ENCODE measurements around the gene PTPRN2.

DNA sequence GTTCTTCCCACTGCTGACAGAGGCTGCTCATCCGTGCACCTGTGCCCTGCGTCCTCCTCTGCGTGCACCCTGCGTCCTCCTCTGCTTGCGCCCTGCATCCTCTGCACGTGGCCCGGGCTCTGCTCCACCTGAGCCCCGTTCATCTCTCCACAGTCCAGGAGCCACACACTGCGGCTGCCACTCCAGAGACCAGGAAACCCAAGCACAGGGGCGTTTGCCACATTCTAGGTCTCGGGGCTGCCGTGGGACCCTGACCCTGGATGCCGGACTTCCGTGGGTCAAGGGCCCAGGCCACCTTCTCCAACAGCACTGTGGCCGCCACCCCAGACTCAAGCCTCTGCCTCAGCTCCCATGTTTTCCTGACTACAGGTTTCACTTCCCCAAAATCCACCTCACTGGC is 460.4 kb downstream of the PTPRN2 start:
- TF ChIP-seq, protein P1, sequence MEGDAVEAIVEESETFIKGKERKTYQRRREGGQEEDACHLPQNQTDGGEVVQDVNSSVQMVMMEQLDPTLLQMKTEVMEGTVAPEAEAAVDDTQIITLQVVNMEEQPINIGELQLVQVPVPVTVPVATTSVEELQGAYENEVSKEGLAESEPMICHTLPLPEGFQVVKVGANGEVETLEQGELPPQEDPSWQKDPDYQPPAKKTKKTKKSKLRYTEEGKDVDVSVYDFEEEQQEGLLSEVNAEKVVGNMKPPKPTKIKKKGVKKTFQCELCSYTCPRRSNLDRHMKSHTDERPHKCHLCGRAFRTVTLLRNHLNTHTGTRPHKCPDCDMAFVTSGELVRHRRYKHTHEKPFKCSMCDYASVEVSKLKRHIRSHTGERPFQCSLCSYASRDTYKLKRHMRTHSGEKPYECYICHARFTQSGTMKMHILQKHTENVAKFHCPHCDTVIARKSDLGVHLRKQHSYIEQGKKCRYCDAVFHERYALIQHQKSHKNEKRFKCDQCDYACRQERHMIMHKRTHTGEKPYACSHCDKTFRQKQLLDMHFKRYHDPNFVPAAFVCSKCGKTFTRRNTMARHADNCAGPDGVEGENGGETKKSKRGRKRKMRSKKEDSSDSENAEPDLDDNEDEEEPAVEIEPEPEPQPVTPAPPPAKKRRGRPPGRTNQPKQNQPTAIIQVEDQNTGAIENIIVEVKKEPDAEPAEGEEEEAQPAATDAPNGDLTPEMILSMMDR (conservative IDR thresholded peaks at IDR 0.05; ENCODE audit: low read length) = no peak
- no peak for TF ChIP-seq EZH2phosphoT487 (IDR thresholded peaks at IDR 0.05; ENCODE audit: borderline replicate concordance, low read depth, low read length)

Data from OCI-LY7 (cell line).